ENCODE measurements around the gene LRIG3. TPM values are rescaled to one million over a fixed set of nuclear protein-coding genes. Genes with fewer than 3 reads are reported as not detected.

The LRIG3 gene
- total and polyA plus RNA-seq, 2 donors (not counting 1 experiment from before 2014, with no cell fraction given): 37.1 to 118 TPM

- Histone ChIP-seq H4K20me1 (ENCODE audit: control insufficient read depth, extremely low read depth, insufficient read depth, low read length) (no peaks in the 10 kb centered on the region), H3K27ac (ENCODE audit: insufficient read depth, low read length) (no peak overlapping the region), H3K4me2 (ENCODE audit: extremely low read depth, insufficient read depth, low read length) (peak overlapping the region; percentile 67), H2AFZ (ENCODE audit: low read length) (no peak overlapping the region), H3K4me3 (replicated peaks in 1 of 4; ENCODE audit: control extremely low read depth in 1 of 4, insufficient read depth in 1 of 4, low read depth in 3 of 4, low read length in 4 of 4) (peak overlapping the region; percentile 75 to 99 (median 90)), H3K9me3 (ENCODE audit: control insufficient read depth, insufficient read depth, low read depth, low read length) (no peaks in the 10 kb centered on the region), H3K79me2 (ENCODE audit: control insufficient read depth, insufficient read depth, low read length) (peaks cover 66% of the 10 kb centered on the region), H3K27me3 (ENCODE audit: control insufficient read depth, insufficient read depth, low read length) (no peaks in the 10 kb centered on the region), H3K9ac (ENCODE audit: insufficient read depth, low read length) (no peak overlapping the region), H3K36me3 (ENCODE audit: control insufficient read depth, insufficient read depth, low read length) (peaks cover 2% of the 10 kb centered on the region), H3K4me1 (ENCODE audit: control insufficient read depth, extremely low read depth, insufficient read depth, low read length) (no peaks in the 10 kb centered on the region)
- DNase-seq (ENCODE audit: low read depth in 2 of 2): peak; percentile 31 to 47
- TF ChIP-seq EZH2 (IDR thresholded peaks at IDR 0.05; ENCODE audit: low read length, missing control alignments) (no peak), CTCF (conservative IDR thresholded peaks at IDR 0.05 in 1 of 2, IDR thresholded peaks at IDR 0.05 in 1 of 2; ENCODE audit: low read depth in 1 of 2, low read length in 2 of 2) (no peak)
Measured at GRCh38 chr12:58917699-58918468, 2.4 kb downstream of the LRIG3 start.

GRCh38 chr12:58916921-58917511 lies 3.3 kb downstream of the LRIG3 start:
- Histone ChIP-seq H3K9ac (ENCODE audit: insufficient read depth, low read length) (no peak overlapping the region), H4K20me1 (ENCODE audit: control insufficient read depth, extremely low read depth, insufficient read depth, low read length) (no peaks in the 10 kb centered on the region), H3K36me3 (ENCODE audit: control insufficient read depth, insufficient read depth, low read length) (peaks cover 2% of the 10 kb centered on the region), H3K79me2 (ENCODE audit: control insufficient read depth, insufficient read depth, low read length) (peaks cover 70% of the 10 kb centered on the region), H2AFZ (ENCODE audit: low read length) (no peak overlapping the region), H3K27ac (ENCODE audit: insufficient read depth, low read length) (peak overlapping the region; percentile 2), H3K9me3 (ENCODE audit: control insufficient read depth, insufficient read depth, low read depth, low read length) (no peaks in the 10 kb centered on the region), H3K27me3 (ENCODE audit: control insufficient read depth, insufficient read depth, low read length) (no peaks in the 10 kb centered on the region), H3K4me3 (replicated peaks in 1 of 4; ENCODE audit: control extremely low read depth in 1 of 4, insufficient read depth in 1 of 4, low read depth in 3 of 4, low read length in 4 of 4) (peak overlapping the region; percentile 75 to 99 (median 90)), H3K4me2 (ENCODE audit: extremely low read depth, insufficient read depth, low read length) (peak overlapping the region; percentile 67), H3K4me1 (ENCODE audit: control insufficient read depth, extremely low read depth, insufficient read depth, low read length) (no peaks in the 10 kb centered on the region)
- TF ChIP-seq EZH2 (IDR thresholded peaks at IDR 0.05; ENCODE audit: low read length, missing control alignments) (no peak), CTCF (conservative IDR thresholded peaks at IDR 0.05 in 1 of 2, IDR thresholded peaks at IDR 0.05 in 1 of 2; ENCODE audit: low read depth in 1 of 2, low read length in 2 of 2) (no peak)
- peak; percentile 74 to 94 for DNase-seq (ENCODE audit: low read depth in 2 of 2)

GRCh38 chr12:58916161-58916621 lies 4.1 kb downstream of the LRIG3 start:
- H3K36me3 ChIP-seq (ENCODE audit: control insufficient read depth, insufficient read depth, low read length): peaks cover 2% of the 10 kb centered on the region
- no peak overlapping the region for H3K9ac ChIP-seq (ENCODE audit: insufficient read depth, low read length)
- no peaks in the 10 kb centered on the region for H4K20me1 ChIP-seq (ENCODE audit: control insufficient read depth, extremely low read depth, insufficient read depth, low read length)
- H3K79me2 ChIP-seq (ENCODE audit: control insufficient read depth, insufficient read depth, low read length): peaks cover 71% of the 10 kb centered on the region
- no peaks in the 10 kb centered on the region for H3K4me1 ChIP-seq (ENCODE audit: control insufficient read depth, extremely low read depth, insufficient read depth, low read length)
- H3K4me3 ChIP-seq (replicated peaks in 1 of 4; ENCODE audit: control extremely low read depth in 1 of 4, insufficient read depth in 1 of 4, low read depth in 3 of 4, low read length in 4 of 4): peak overlapping the region in 3 of 4 experiments; percentile 75 to 99 (median 95)
- no peak for TF ChIP-seq CTCF (conservative IDR thresholded peaks at IDR 0.05 in 1 of 2, IDR thresholded peaks at IDR 0.05 in 1 of 2; ENCODE audit: low read depth in 1 of 2, low read length in 2 of 2)
- no peak for TF ChIP-seq EZH2 (IDR thresholded peaks at IDR 0.05; ENCODE audit: low read length, missing control alignments)
- H2AFZ ChIP-seq (ENCODE audit: low read length): no peak overlapping the region
- H3K9me3 ChIP-seq (ENCODE audit: control insufficient read depth, insufficient read depth, low read depth, low read length): no peaks in the 10 kb centered on the region
- DNase-seq (ENCODE audit: low read depth in 2 of 2): no peak
- H3K27me3 ChIP-seq (ENCODE audit: control insufficient read depth, insufficient read depth, low read length): no peaks in the 10 kb centered on the region
- peak overlapping the region; percentile 67 for H3K4me2 ChIP-seq (ENCODE audit: extremely low read depth, insufficient read depth, low read length)
- H3K27ac ChIP-seq (ENCODE audit: insufficient read depth, low read length): no peak overlapping the region
